Dermis lymphatic vessel endothelial cell (primary cell): ENCODE measurements around the gene NEDD9. TPM values are rescaled to one million over a fixed set of nuclear protein-coding genes. Genes with fewer than 3 reads are reported as not detected.

ENCODE experiments used
- total RNA-seq: library from RNA; depleted of rRNA; stranded (reverse); fragments of >200 nt; gene quantifications from 2 replicates; pipeline ENCODE4 v1.2.1, GENCODE V29; 2014

NEDD9 gene
- 74.8 and 233 TPM in 2 replicates for total RNA-seq

DNA sequence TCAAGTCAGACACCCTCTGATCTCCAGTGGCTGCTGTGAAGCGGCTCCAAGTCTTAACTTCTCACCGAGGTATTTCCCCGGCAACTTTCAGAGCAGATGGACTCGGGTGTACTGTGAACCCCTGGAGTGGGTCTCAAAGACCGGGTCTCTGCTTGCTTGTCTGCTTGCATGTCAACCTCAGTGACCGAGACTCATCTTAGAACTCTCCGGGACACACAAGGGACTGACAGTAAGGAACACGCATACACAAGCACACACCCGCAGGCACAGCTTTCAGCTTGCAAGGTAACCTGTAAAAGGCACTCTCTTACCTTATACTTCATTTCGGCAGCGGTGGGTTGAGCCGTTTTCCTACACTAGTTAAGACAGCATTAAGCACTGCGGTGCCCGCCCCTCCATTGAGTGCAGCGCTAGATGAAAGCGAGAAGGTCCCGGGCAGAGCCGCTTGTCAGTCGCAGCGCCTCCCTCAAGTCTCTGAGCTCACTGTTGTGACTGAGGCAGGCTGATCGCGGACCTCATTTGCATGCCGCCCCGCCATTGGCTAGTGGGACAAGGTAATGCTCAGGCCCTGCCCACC lies at the start of gene NEDD9:
Gene NEDD9 (minus strand): TSS at position 476 of the 577 bp plus-strand sequence. CDS start 153 bp downstream, at position 323.

Other genes with a start within 250 kb of the NEDD9 start
- gene ELOVL2, start 188.4 kb downstream of the NEDD9 start, total RNA-seq: under 0.01 TPM in 1 of 2 replicates, not detected in the other
- gene SMIM13, start 138.8 kb downstream of the NEDD9 start, total RNA-seq: 10.9 and 13.3 TPM in 2 replicates
- not detected in 2 replicates for gene ERVFRD-1, start 120.9 kb downstream of the NEDD9 start, total RNA-seq